NCI-H446 treated with DMSO at 0.1 percent for 48 hours (cell line): ENCODE data around the gene DCTD.

Experiments
- DNase-seq: peaks from one replicate; lab custom pipeline; 2025; lab: John Stamatoyannopoulos, UW

DCTD gene

DNA sequence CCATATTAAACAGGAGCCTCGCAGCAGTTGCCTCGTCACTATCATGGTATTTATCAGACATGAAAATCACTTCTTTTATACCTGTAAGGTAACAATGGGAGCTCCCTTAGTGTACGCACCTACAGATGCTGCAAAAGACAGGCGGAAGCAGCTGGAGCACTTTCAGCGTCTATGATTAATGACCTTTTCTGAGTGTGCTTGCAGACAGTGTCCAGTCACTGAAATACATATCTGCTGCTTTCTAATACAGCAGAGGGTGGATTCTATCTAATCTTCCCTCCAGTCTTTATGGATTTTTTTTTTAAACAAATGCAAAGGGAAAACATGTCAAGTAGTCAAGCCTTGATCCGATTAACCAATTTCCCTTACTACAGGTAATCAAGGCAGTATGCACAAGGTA is 24.1 kb downstream of the DCTD start:
- DNase-seq, result no peak

DNA sequence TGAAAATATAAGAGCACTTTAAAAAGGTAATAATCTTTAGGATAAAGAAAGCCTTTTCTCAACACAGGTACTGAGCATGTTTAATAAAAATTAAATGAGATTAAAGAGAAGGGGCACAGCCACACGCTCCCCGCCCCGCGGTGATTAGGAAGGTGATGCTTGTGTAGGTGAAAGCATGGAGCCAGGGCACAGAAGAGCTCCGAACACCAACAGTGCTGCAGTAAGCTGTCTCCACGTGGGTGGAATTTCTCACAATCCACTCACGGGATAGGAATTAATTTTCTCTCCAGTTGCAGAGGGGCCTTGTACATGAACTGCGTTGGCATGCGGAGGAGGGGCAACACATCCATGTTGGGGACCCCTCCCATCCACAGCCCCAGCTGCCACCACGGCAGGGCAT is 27.0 kb downstream of the DCTD start:
- DNase-seq, result no peak

DNA sequence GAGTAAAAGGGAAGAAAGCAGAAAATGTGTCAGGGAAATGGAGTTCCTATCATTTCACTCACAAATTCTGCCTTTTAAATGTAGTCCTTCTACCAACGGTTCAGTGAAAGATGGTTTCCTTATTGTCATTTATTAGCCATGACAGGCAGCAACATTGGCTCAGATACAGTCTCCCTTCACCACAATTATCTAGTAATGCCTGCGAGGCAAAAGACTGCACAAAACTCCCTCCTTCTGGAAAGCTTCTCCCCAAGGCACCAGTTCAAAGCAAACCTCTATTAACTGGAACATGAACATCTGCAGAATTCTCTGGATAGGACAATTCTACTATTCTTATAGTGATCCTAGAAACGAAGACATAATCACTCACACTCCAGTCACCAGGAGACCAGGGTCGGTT is 28.3 kb downstream of the DCTD start:
- DNase-seq, result no peak

DNA sequence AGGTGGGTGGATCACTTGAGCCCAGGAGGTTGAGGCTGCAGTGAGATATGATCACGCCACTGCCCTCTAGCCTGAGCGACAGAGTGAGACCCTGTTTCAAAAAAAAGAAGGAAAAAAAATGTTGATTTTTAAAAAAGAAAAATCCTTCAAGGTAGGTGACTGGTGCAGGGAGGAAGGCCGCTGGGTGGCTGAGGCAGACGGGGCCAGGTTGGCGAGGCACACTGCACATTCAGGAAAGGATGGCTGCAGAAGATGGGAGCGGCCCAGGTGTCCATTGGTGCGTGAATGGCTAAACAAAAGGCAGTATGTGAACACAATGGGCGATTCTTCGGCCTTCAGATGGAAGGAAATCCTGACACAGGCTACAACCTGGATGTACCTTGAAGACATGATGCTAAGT is 30.4 kb downstream of the DCTD start:
- no peak for DNase-seq

DNA sequence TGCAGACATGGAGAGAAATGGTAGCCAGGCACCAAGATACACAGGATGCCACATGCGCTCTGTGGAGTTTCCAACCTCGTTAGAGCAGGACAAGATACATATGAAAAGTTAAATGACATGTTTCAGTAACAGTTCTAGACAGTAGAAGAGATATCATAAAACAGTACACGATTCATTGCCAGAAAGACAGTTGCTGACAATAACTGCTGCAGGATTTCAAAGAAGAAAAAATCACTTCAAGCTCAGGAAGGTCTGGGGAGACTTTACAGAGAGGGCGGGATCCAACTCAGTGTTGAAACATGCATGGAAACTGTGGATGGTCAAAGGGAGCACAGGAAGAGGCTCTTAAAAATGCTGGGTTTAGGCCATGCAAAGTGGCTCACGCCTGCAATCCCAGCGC is 31.0 kb downstream of the DCTD start:
- DNase-seq, result no peak

DNA sequence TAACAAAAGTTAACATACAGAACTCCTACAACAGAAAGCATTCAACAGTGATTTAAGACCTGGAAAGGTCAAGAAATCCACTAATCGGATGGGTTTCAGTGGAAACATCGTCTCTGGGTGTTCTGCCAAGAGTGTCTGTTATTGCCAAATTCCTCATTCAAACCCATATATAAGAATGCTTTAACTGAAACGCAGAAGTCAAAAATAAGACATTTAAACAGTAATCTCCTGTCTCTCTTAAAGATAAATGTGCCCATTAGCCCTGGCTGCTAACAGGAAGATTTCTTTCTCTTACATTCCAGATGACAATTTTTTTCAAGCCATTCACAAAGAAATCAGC is 31.5 kb downstream of the DCTD start:
- no peak for DNase-seq

DNA sequence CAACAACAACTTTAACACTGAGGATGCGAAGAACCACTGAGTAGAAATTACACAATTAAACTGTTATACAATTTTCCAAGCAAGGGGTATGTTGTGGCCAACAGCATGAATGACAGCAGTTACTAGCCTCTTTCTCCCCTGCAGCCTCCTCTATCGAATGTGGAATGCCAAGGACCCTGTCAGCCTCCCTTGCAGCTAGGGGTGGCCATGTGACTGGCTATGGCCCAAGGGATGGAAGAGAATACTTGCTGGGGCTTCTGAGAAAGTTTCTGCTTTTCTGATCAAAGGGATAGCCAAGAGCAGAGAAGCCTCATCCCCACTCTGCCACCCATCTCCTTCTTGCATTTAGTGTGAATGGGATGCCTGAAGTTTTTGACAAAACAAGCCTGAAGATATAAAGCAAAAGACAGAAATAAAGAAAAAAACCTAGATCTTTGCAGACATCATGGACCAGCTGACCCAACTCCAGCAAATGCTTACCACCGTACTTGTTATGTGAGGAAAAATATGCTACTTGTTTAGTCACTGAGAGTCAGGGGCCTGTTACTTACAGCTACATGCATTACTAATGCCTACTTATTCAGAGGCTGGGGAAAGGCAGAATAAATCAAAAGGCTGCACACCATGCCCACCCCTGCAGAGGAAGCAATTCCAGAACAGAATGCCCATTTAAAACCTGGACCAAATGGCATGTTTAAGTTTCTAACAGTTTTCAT is 32.0 kb downstream of the DCTD start:
- no peak for DNase-seq

DNA sequence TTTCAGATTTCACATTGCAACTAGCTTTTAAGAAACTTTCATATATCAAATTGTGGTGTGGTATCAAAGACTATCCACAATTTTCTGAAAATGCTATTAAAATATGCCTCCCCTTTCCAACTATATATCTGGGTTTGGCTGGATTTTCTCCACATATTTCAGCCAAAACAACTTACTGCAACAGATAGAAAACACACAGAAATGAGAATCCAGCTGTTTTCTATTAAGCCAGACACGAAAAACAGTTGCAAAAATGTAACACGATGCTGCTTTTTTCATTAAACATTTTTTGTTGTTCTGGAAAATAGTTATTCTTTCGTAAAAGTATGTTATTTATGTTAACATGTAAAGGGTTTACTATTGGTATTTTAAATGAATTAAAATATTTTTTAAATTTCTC is 33.1 kb downstream of the DCTD start:
- no peak for DNase-seq

DNA sequence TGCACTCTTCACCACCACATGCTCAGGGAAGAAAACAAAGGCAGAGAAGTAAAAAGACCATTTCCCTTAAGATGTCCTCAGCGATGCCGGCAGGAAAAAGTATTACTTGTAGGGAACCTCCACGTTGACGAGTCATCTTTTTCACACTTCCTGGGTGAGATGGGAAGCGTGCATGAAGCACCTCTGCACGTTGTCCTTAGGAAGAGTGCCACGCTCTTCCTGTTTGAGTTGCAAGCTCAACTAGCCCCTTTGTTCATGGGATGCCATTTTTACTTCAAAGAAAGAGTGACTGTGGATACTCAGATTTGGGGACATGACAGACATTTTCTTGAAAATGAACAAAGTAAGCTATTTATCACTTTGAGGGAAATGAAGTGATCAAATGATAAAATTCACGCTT is 33.8 kb downstream of the DCTD start:
- DNase-seq, result no peak

DNA sequence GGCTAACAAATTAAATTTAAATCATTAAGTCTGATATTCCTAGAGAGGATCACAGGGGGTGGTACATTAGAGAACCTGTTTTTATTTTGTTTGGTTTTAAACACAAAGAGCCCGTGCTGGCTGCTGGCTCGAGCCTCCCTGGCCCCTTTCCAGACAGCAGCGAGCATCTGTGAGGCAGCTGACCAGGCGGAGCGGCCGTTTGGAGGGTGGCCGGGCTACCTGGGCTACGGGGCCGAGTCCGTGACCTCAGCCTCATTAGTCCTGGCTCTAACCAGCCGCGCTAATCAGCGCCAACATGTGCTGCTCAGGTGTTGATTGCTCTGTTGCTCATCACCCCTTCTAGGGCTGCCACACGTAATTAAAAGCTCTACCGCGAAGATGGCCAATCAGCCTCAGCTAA is 35.3 kb downstream of the DCTD start:
- DNase-seq, result no peak

DNA sequence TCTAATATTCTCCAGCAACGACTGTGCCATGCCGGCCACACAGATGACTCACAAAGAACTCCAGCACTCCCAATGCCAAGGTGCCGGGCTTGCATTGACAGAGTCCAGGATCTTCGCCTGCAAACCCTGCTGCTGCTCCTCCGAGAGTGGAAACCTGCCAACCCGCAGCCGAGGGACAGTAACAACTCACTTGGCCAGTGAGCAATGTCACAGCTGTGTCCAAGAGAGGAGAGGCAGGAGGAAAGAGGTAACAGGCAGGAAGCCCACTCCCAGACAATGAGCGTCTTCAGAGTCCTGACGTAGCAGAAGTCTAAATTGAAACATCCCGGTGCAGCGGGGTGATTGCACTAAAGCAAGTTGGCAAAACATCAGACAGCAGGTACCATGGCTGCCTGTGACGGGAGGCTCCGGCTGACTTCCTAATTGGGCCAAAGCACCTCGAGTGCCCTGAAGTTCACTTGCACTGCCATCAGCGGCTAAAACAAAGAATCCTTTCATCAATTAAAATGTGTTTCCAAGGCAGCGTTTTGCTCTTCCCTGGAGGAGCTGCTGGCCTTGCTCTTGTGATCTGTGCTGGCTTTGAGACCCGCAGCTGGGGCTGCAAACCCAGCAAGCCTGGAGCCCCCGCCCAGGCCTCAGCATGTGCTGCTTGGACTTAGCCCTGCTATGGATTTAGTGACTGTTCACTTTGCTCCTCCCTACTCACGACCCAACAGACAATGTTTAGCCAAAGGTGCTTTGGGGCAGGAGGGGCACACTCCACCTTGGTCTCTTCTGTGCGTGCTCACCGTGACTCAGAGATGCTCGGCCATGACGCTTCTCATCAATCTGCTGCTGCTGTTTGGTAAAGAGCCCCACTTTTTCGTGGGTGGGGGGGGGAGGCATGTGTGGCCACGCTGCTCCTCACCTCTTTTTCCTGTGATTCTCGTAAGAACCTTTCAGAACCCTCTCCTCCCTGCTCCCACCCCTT is 36.5 kb downstream of the DCTD start:
- DNase-seq, result peak; percentile 4

DNA sequence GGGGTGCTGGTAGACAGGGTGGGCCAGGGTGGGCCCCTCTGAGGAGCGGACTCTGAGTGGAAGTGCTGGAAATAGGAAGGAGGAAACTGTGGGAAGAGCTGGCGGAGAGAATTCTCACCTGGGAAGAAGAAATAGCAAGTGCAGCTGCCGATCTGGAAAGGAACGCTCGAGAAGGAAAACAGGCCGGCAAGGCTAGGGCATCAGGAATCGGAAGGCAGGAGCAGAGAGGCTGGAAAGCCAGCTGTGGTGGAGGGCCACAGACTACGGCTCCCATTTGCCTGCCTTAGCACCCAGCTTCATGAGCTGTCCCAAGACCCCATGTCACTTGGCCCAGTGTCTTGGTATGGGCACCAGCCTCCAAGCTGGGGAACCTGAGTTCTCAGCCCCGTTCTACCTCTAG is 37.3 kb downstream of the DCTD start:
- no peak for DNase-seq

DNA sequence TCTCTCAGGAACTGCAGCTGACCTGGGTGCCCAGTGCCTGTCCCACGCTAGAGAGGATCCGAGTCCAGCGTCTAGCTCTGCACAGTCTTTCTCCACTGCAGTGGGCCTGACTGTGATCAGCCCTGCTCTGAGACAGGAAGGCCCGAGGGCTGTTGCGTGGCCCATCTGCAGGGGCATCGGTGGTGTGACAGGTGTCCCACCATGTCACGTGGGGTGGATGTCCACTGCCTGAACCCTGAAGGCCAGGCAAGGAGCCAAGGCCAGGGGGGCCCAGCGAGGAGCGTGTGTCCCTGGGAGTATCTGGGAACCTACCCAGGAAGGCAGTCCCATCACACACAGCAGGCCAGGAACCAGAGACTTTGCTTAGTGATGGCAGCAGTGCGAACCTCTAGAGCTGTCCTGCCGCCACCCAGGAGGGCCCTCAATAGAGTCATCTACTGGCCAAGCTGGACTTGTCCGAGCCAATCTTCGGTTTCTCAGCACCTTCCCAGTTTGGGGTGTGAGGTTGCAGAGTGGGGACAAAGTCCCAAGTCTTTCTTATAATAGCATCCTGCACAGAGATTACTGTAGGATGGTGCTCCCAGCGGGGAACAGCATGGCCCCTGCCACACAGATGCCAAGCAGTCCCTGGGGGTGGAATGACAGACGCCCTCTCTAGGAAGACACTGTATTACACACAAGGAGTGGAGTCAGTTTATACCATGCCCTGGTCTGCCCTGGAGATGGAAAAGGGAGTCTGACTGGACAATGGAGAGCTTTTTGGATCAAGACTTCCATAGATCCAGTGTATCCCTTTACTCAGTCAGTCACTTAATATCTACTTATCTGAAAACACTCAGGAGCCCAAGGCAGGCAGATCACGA is 38.3 kb downstream of the DCTD start:
- DNase-seq, result no peak

DNA sequence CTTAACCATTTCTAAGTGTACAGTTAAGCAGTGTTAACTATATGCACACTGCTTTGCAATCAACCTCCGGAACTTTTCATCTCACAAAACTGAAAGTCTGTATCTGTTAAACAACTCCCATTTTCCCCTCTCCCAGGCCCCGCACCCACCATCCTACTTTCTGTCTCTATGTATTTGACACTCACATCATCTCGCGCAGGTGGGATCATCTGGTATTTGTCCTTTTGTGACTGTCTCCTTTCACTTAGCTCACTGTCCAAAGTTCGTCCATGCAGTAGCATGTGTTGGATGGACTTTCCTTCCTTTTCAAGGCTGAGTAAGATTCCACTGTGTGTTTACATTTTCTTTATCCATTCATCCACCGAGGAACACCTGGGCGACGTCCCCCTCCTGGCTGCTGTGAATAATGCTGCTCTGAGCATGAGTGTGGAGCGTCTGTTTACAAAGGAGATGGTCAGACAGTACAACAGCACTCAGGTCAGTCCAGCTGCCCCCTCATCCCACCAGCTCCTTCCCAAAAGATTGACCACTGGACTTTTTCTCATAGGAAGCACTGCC is 39.8 kb downstream of the DCTD start:
- DNase-seq, result no peak

DNA sequence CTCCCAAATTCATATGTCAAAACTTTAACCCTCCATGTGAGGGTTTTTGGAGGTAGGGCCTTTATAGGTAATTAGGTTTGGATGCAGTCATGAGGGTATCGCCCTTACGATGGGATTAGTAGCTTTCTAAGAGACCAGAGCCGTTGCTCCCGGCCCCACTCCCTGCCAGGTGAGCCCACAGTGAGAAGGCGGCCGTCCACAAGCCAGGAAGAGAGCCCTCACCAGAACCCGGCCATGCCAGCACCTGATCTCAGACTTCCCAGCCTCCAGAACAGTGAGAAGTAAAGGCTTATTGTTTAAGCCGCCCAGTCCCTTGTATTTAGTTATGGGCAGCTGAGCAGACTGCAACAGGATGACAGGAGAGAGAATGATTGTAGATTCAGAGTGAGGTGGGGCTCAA is 40.8 kb downstream of the DCTD start:
- DNase-seq, result no peak

DNA sequence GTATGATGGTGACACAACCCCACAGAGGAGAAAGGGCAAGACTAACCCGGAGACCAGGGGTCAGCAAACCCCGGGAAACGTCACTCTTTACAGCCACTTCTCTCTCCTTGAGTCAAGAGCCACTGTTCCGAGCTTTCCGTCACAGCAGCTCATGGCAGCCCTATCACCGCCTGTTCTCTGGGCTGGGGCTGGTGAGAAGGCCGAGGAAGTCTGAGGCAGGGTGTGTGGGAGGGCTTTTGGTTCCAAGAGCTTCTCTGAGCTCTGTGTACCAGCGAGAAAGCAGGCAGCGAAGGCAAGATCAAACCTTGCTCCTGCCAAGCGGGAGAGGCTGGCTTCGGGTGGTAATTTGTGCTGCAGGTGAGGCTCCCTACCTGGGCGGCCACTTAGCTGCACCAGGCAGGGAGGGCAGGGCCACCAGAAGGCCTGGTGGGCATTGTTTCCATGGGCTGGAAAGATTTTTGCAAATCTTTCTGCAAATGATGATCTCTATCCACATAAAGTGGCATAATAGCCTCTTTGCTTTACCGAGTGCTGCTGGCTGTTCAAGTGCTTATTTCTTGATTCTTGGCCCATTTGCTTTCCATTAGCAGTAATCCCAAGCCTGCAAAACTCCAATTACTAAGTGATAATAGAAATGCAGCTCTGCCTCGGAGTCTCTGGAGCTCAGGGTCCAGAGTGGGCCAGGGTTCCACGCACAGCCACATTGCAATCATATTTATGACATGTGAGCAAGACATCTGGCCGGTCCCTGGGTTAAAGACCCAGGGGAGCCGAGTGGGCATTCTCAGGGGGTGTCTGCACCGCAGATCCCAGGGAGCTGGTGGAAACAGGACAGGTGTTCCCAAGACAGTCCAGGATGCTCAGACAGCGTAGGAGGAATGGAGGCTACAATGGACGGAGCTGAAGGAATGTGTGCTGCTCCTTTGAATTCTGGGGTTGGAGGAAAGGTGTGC is 41.5 kb downstream of the DCTD start:
- no peak for DNase-seq

DNA sequence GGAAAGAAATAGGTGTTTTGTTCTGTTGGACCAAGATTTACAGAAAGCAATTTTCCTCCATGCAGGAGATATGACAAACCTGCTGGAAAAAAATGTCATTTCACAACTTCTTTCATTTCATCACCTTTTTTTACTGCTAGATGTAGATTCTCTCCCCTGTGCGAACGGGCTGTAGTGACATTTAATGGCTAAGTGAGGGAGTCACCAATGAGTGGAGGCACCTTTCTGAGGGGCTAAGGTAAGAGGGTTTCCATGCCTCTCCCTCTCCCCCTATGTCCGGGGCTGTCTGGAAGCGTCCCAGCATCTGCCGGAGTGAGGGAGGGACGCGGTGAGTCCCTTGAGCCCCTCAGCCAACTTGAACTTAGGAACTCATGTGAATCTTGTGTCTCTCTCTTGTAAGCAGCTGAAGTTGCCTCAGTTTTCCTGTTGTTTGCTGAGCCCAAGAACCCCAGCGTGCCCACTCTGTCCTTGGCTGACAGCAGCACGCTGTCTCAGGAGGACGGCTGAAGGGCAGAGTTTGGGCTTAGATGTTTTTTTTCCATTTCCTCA is 42.3 kb downstream of the DCTD start:
- DNase-seq, result no peak

DNA sequence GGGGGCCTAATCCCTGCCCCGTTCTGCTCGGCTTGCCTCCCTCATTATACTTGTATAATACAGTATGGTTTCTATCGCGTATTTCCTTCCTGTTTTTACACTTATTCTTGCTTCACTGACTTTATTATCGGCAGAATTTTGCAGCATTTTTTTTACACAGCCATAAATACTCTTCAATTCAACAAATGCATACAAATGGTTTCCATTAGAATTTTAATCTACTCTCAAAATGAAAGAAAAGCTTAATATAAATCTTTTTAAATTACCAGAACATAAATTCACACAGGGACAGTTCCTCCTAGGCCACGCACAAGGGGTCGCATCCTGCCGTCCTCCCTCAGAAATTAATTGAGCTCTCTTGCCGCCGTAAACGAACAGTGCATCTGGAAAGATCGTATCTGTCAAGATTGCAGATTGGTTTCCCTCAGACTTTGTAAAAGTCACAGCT is 42.9 kb downstream of the DCTD start:
- no peak for DNase-seq

DNA sequence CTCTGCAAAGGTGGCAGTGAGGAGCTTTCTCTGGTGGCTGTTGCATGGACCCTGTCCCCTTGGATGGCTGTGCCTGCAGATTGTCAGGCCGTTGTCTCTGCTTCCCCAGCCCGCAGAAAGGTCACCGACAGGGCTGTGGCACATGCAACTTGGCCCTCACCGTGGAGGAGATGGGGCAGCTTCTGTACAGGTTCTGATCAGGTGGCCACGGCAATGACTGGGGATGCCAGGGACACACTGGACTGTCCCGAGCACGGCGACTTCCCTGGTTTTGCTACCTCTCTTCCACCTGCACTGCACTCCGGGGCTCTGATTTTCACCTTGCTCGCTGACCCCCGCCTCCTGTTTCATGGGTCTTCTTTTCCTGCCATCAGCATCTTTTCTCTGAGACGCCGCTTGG is 43.5 kb downstream of the DCTD start:
- no peak for DNase-seq

DNA sequence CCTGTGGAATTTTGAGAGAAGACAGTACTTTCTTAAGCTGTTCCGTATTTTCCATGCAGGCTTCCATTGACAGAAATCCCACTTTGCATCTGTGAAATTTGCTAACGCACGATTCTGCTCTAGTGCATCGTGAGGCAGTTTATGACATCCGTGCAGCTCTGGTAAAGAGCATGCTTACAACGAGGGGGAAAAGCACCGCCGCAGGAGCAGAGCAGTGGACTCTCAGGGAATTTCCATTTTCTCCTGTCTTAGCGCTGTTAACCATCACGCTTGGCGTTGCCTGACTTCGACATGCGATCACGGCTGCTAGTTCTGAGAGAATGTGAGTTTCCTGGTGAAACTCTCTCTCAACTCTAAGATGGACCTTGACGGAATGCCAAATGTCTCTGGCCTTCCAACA is 43.9 kb downstream of the DCTD start:
- no peak for DNase-seq

DNA sequence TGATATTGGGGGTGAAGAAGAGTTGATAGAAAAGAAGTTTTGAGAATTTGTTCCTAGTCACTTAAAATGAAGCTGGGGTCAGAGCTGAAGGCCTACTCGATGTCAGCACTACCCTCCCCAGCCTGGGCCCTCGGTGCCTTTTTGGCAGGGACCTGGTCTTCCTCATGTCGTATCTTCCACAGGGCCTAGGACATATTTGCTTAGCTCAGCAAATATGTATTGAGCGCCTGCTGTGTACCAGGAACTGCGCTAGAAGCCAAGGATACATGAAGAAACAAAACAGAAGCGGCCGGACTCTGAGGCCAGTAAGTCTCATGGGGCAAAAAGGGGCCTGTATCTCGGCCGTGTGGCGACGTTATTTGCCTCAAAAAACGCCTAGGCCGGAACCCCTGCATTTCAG is 44.3 kb downstream of the DCTD start:
- no peak for DNase-seq
